PC-3 (cell line): ENCODE measurements around the gene COL8A1.

Experiments
- CTCF ChIP-seq: fragments of 300-600 bp; sonication (generic); conservative IDR thresholded peaks from 2 replicates; pipeline ENCODE4 v1.5.1; 2017; ENCODE audit warnings: antibody characterized with exemption, low read depth, mild to moderate bottlenecking, low read length
- EZH2 ChIP-seq: fragments of 300-600 bp; sonication (generic); IDR thresholded peaks from one replicate; pipeline ENCODE4 v1.6.1; 2017; ENCODE audit warnings: antibody characterized with exemption, mild to moderate bottlenecking, low read length; ENCODE audit not compliant: unreplicated experiment

DNA sequence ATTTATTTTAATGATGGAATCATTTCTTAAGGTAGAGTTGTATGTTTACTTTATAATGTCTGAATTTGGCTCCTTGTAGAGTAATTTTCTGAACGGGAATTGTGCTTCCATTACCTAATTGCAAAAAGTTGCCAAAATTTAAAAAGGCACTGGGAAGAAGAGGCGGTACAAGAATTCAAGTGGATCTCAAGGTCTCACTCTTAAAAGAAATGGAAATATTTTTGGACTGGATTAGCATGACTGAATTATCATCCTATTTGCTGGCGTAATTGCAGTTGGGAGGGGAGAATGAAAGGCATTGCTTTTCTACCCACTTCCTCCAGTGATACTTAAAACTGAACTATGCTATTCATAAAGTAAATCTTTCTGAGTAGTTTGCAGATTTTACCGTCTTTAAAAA is 46.2 kb downstream of the COL8A1 start:
- no peak for TF ChIP-seq EZH2
- TF ChIP-seq CTCF = no peak
